ENCODE data around the gene LGALS8. TPM values are rescaled to one million over a fixed set of nuclear protein-coding genes. Genes with fewer than 3 reads are reported as not detected.

The LGALS8 gene
- total RNA-seq, 1 donor = 64.8 TPM

- no peak overlapping the region for H3K4me3 ChIP-seq (ENCODE audit: low read depth, low read length)
- DNase-seq (ENCODE audit: low read depth) = no peak
- TF ChIP-seq, protein P1, sequence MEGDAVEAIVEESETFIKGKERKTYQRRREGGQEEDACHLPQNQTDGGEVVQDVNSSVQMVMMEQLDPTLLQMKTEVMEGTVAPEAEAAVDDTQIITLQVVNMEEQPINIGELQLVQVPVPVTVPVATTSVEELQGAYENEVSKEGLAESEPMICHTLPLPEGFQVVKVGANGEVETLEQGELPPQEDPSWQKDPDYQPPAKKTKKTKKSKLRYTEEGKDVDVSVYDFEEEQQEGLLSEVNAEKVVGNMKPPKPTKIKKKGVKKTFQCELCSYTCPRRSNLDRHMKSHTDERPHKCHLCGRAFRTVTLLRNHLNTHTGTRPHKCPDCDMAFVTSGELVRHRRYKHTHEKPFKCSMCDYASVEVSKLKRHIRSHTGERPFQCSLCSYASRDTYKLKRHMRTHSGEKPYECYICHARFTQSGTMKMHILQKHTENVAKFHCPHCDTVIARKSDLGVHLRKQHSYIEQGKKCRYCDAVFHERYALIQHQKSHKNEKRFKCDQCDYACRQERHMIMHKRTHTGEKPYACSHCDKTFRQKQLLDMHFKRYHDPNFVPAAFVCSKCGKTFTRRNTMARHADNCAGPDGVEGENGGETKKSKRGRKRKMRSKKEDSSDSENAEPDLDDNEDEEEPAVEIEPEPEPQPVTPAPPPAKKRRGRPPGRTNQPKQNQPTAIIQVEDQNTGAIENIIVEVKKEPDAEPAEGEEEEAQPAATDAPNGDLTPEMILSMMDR (IDR thresholded peaks at IDR 0.05; ENCODE audit: insufficient read depth, low read length) = no peak
Measured at GRCh38 chr1:236581528-236581927, 57.7 kb downstream of the LGALS8 start.

- no peak overlapping the region for H3K4me3 ChIP-seq (ENCODE audit: low read depth, low read length)
- TF ChIP-seq, protein P1 (IDR thresholded peaks at IDR 0.05; ENCODE audit: insufficient read depth, low read length) = no peak
- DNase-seq (ENCODE audit: low read depth) = no peak
Measured at GRCh38 chr1:236589531-236589930, 65.7 kb downstream of the LGALS8 start.

GRCh38 chr1:236590553-236591150 lies 66.9 kb downstream of the LGALS8 start:
- TF ChIP-seq, protein P1 (IDR thresholded peaks at IDR 0.05; ENCODE audit: insufficient read depth, low read length) = no peak
- no peak overlapping the region for H3K4me3 ChIP-seq (ENCODE audit: low read depth, low read length)
- DNase-seq (ENCODE audit: low read depth) = no peak

DNA sequence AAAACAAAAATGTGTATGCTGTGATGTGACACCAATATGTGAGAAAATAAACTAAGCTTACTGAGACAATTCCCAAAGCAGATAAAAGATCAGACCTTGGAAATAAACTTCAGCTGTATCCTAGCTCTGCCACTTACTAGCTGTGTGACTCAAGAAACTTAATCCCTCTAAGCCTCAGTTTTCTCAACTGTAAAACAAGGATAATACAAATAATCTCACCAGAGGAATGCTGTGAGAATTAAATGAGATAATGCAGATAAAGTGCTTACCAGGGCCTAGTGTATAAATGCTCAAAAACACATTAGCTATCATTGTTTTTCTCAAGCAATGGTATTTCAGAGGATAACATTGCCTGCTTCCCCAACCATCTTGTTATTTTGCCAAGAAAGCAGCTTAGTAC lies 78.4 kb downstream of the LGALS8 start:
- no peak overlapping the region for H3K4me3 ChIP-seq (ENCODE audit: low read depth, low read length)
- no peak for DNase-seq (ENCODE audit: low read depth)
- TF ChIP-seq, protein P1 (IDR thresholded peaks at IDR 0.05; ENCODE audit: insufficient read depth, low read length) = no peak

Other genes with a start within 250 kb of the LGALS8 start
- gene ERO1B, start 242.0 kb upstream of the LGALS8 start, total RNA-seq (ENCODE audit: low replicate concordance) = 1.4 and 1.5 TPM in 2 replicates
- not detected in 2 replicates for gene EDARADD, start 129.7 kb upstream of the LGALS8 start, total RNA-seq (ENCODE audit: low replicate concordance)
- 48.6 and 62.5 TPM in 2 replicates for gene HEATR1, start 80.5 kb downstream of the LGALS8 start, total RNA-seq (ENCODE audit: low replicate concordance)
- 0.16 and 0.18 TPM in 2 replicates for gene ACTN2, start 162.5 kb downstream of the LGALS8 start, total RNA-seq (ENCODE audit: low replicate concordance)

All from fibroblast of the aortic adventitia (primary cell).